ENCODE measurements around the gene WDFY3.
"Not testable (repeated sequence)": the region's sequence is repeated elsewhere in the genome, so short reads cannot be mapped to it uniquely, and the experiment has no call there.

Gene WDFY3

DNA sequence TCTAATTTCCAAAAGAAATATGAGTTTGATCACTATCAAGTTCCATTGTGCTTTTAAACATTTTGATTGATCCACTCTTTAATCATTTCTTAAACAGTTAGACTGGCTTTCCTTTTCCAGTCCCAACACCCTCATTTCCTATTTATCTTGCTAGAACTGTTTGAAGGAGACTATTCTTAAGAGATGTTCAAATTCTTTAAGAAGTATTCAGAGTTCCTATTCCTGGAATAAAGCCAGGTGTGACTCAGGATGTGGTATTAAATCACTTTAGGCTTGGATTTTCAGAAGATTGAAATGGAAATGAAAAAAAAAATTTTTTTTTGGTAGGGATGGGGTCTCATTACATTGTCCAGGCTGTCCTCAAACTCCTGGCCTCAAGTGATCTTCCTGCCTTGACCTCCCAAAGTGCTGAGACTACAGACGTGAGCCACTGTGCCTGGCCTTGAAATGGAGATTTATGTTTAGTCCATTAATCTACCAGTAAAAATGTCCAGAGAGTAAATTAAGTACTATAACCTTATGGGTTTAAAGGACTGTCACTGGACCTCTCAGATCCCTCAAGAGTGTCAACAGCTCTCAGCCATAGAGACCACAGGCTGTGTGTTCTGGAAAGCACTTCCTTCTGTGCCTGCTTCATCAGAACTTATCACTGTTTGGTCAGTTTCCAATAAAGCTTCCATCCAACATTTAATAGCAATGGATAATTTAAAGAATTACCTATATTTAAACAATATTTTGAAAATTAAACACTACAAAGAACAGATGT, 292.8 kb downstream of the WDFY3 start:
- DNase-seq (ENCODE audit: low spot score), result peak; percentile 72

DNA sequence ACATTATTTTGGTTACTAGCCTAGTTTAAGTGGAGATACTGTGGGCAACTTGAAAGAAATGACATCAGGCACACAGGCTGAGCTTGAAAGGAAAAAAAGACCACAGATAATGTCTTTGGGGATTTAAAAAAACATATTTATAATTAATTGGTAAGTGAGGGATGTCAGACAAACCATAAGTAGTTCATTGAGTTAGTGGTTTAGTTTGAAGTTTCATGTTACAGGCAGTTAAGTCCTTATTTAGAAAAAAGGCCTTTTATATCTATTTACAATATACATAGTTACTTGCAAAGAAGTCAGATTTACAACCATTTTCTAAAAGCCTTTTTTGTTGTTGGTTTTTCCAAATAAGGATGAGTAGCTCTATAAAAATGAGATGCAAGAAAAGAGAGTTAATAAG, 294.3 kb downstream of the WDFY3 start:
- no peak for DNase-seq (ENCODE audit: low spot score)

DNA sequence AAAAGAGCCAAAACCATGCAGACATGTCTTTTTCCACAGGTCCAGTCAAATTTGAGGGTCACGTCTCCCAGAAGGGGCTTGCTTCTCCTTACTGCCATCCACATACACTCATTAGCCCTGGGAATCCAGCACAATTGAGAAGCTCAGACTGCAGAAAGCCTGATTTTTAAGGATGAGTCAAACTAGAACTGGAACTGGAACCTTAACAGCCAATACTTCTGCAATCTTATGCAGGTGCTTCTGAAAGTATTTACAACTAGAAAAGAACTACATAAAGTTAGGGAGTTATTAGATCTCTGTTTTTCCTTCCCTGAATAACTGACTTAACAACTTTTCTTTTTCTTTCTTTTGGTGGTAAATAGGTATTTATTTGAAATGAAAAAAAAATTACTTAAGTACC, 297.3 kb downstream of the WDFY3 start:
- DNase-seq (ENCODE audit: low spot score), result no peak

DNA sequence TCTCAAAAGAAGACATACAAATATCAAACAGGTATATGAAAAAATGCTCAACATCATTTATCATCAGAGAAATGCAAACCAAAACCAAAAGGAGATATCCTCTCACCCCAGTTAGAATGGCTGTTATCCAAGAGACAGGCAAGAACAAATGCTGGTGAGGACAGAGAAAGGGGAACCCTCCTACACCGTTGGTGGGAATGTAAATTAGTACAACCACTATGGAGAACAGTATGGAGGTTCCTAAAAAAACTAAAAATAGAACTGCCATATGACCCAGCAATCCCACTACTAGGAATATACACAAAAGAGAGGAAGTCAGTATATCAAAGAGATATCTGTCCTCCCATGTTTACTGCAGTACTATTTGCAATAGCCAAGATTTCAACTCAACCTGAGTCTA, 300.1 kb downstream of the WDFY3 start:
- DNase-seq (ENCODE audit: low spot score), result no peak

DNA sequence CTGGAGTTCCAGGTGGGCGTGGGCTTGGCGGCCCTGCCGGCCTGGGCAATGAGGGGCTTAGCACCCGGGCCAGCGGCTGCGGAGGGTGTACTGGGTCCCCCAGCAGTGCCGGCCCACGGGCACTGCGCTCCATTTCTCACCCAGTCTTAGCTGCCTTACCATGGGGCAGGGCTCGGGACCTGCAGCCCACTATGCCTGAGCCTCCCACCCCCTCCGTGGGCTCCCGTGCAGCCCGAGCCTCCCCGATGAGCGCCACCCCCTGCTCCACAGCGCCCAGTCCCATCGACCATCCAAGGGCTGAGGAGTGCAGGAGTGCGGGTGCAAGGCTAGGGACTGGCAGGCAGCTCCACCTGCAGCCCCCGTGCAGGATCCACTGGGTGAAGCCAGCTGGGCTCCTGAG, 301.7 kb downstream of the WDFY3 start:
- not testable (repeated sequence) for DNase-seq (ENCODE audit: low spot score)

DNA sequence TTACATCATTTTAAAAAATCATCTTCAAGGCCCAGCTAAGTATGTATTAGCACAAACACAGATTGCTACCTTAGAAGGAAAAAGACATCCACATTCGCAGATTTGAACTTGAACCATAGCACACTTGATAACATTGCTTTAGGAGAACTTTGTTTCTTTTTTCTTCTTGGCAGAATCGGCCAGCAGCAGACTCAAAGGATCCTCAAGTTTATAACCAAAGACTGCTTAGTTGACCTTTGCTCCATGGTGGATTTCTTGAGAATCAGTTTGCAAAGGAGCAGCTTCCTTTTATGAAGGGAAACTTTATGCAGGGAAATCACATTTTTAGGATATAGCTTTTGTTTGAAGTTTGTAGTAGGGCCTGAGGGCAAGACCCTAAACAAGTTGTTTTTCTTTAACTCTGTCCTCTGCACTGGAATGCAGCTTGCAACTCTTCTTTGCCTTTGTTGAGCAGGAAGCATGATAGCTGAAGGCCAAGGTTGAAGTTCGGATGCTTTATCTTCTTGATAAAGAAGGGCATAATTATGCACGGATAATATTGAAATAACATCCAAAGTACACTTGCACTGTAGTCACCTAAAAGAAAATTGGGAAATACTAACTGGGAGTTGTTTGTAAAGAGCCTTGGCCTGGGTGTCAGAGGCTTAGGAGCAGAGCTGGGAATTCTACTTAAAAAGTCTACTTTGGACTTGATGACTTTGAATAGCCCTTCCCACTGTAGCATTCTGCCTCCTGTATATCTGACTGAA, 305.1 kb downstream of the WDFY3 start:
- no peak for DNase-seq (ENCODE audit: low spot score)

DNA sequence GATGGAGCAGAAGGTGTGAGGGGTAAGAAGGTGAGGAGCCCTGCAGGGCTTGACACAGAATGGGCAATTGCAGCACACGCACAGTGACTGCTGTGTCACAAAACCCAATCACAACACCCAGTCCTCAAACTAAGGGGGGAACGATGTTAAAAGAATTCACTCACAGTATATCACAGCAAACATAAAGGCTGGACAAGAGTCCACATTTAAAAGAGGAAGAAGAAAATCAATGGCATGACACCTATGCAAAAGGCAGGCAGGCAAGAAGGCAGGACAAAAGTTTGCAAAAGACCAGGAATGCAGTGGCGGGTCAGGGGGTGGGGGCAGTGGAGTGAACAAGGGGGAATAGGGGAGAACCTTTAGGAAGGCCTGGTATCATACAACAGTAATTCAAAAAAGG, 305.9 kb downstream of the WDFY3 start:
- no peak for DNase-seq (ENCODE audit: low spot score)

DNA sequence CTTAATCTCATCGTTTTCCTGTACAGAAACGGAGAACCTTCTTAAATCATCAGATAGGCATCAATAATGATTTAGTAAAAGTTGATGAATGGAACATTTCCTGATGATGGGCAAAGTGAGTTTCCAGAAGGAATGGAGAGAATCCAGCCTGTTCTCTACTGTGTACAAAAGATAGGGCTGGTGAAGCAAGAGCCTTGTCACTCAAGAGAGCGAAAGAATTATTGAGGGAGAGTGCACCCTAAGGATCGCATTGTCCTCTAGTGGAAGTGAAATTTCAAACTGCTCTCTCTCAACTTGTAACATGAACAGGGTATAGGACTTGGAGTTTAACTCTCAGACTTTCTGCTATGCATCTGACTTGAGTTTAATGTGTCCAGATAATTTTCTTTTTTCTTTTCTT, 314.0 kb downstream of the WDFY3 start:
- no peak for DNase-seq (ENCODE audit: low spot score)

DNA sequence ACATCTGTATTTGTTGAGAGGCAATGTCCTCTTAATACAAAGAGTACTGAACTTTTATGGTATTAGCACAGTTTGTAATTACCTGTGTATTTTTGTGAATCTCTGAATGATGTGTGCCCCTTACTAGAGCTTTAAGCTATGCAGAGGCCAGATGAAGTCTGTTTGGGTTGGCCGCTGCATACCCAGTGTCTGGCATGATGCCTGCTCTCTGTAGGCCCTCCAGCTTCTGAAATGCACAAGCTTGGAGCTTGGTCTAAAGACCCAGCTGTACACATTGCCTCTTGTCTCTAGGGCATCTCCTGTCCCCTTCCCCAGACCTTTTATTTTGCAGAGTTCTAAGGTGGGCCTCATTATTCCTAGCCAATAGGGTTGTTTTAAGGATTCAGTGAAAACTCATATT, 315.0 kb downstream of the WDFY3 start:
- DNase-seq (ENCODE audit: low spot score), result no peak

DNA sequence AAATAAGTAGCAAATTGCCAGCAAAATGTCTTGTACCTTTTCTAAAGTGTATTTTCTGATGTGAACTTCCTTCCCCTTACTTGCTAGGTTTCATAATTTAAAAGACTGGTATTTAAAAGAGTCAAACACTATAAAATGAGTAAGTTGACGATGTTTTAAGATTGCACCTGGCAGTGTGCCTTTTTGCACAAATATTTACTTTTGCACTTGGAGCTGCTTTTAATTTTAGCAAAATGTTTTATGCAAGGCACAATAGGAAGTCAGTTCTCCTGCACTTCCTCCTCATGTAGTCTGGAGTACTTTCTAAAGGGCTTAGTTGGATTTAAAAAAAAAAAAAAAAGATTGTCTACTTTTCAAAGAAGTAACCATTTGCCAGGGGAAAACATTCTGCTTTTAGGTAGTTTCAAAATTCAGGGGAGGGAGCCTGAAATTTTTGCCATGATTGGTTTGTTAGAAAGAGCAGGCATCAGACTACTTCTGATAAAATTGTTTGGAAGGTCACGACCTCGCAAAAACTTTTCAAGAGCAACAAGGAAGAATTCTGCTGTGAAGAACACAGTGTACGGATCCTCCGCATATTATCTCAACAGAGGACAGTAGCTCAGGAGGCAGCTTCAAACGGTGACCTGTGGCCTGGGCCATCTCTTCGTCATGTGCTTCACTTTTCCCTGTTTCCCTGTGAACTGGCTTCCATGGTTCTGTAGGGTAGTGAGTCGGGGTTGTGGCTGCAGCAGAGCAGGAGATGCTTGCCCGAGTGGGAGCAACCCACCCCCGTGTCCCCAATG, 317.4 kb downstream of the WDFY3 start:
- no peak for DNase-seq (ENCODE audit: low spot score)

DNA sequence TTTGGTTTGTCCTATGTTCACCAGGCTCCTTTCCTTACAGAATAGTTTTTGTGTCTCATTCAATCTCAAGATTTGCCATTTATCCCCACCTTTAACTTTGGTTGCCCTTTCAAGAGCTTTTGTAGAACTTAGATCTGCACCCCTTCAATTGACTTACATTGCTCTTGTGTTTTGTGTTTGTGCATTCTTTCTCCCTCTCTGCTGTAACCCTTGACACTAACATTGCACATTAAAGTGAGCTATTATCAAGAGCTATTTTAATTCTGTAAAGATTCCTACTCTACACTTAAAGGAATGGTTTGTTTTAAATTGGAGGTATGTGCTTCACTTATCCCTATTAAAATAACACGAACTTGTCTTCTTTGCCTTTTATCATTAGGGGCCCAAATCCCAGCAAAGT, 318.3 kb downstream of the WDFY3 start:
- no peak for DNase-seq (ENCODE audit: low spot score)

DNA sequence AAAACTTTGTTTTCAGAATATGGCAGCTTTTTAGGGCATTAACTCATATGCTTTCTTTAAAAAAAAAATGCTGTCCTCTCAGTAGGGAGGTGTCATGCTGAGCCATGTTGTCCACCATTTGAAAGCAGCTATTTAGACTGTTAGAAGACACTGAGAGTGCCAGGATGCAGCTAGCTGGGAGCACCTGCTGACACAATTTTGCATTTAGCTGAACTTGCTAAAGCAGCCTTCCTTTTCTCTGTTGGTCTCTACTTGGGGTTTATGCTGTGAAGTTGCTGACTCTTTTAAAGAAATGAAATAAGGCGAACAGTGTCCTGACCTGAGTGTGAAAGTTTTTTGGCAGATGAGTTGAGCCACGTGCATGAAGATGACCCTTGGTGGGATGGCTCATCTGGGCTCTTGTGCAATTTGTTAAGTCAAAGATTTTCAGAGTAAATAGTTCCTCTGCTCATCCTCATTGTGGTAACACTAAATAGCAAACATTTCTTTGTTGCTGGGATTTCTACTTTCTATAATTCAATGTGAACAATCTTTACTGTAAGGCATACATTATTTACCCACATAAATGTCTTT, 319.1 kb downstream of the WDFY3 start:
- no peak for DNase-seq (ENCODE audit: low spot score)

DNA sequence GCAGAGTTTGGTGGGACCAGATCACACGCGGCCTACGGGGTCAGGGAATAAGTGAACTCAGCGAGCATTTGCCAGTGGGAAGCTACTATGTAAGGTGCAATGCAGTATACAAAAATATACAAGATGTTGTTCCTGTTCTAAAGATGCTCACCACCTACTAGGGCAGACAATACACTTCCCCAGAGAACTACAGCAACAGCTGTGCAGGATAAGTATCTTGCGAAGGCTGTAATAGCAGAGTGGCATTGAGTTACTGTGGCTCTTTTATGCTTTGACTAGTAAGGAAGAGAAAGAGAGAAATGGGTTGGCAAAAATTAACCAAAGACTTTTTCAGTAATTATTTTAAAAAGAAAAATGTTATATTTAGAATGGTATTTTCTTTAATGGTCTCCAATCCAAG, 322.4 kb downstream of the WDFY3 start:
- no peak for DNase-seq (ENCODE audit: low spot score)

DNA sequence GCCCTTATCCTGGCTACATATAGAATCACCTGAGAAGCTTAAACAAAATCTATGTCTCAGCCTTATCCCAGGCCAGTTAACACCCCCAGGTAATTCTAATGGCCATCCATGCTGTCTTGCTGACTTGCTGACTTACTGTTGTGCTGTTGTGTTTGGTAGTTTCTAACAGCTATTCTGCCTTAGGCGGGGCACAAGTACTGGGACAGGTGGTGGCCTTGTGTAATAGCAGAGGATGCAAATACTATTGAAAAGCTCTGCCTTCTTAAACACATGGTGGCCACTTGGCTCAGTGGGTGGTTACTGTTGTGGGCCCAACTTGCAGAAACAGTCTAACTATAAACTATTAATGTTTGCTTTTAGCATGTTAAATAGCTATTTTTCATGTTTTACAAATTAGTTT, 327.3 kb downstream of the WDFY3 start:
- no peak for DNase-seq (ENCODE audit: low spot score)

DNA sequence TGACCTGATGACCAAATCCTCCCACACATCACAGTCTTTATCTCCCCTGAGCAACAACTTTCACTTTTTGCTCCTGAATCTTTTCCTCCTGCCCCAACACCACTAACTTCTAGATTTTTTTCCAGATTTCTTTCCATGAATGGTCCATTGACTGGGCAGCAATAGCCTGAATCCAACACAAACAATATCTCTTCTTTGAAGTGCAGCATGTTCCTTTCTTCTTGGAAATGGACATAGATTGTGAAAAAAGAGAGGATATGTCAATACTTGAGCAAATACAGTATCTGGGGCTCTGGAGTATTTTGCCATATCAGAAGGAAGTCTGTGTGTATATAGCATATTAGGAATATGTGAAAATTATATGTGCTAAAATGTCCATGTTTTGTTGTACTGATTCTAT, 328.4 kb downstream of the WDFY3 start:
- no peak for DNase-seq (ENCODE audit: low spot score)

DNA sequence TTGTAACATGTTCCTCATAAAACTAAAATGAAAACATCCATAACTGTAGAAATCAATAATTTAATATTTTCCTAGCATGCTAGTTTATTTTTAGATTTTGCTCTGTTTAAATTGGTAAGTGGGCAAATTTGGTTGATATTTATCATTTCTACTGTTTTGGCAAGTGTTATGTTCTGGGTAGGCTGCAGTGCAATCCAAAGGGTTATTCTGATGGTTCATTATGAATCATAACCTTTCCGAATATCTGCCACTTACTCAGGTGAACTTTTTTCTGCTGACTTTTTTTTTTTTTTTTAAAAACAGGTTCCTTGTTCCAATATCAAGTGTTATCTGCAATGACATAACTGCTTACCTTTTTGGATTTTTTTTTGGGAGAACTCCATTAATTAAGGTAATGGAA, 331.5 kb downstream of the WDFY3 start:
- no peak for DNase-seq (ENCODE audit: low spot score)

DNA sequence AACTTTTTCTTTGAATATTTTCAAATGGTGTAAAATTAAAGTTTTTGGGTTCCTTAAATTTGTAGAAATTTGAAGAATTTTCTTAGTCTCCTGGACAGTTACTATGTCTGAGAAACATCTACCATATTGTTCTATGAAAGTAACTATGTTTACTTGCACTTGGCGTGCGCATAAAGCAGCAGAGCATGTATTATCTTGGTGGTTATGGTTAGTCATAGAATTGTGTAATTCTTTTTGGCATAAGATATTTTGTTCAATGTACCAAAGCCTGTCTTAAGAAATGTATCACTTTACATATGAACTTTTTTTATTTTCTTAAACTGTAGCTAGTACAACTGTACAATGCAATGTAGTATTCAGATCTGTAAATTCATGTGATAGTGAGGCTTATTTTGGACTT, 334.4 kb downstream of the WDFY3 start:
- DNase-seq (ENCODE audit: low spot score), result no peak

DNA sequence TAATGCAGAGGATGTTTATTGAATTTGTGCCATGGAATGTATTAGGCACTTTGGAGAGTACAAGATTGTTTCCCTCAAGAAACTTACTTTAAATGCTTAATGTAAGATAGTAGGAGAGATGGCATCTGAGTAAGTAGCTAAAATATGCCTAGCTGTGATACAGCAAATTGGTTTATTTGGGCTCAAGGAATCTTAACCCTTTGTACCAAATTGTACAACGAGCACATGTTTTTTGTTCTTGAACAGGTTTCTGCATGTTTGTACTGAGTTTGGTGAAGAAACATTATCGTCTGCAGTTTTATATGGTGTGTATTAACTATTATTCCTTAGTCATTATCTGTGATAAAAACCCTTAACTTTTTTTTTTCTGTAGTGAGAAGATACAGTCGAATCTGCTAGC, 334.9 kb downstream of the WDFY3 start:
- no peak for DNase-seq (ENCODE audit: low spot score)

DNA sequence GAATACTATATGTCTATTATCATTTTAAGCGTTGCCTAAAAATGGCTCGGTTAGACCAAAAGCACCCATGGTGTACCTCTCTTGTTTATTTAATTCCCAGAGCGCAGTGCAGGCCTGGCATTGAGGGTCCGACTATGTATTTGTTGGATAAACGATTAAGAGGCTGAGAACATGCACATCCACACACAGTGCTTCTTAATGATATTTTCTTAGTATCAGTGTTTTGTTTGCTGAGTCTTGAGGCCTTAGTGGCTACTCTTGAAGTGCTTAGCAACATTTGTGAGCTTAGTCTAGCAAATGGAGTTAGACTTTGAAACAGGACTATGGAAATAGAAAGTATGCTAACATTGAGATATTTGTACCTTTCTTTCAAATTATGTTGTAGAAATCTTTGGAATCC, 339.8 kb downstream of the WDFY3 start:
- DNase-seq (ENCODE audit: low spot score), result no peak

DNA sequence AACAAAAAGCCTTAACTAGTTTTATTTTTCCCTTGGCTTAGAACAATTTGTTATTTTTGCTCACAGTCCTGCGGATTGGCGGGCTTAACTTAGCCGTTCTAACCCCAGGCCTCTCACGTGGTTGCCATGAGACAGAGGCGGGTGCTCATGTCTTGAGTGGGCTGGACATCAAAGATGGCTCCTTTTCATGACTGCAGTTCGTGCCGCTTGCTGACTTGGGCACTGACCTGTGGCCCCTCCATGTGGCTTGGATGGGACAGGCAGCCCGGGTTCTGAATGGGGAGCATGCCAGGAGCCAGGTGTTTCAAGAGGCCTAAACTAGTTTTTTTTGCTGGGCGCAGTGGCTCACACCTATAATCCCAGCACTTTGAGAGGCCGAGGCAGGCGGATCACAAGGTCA, 342.8 kb downstream of the WDFY3 start:
- no peak for DNase-seq (ENCODE audit: low spot score)

DNA sequence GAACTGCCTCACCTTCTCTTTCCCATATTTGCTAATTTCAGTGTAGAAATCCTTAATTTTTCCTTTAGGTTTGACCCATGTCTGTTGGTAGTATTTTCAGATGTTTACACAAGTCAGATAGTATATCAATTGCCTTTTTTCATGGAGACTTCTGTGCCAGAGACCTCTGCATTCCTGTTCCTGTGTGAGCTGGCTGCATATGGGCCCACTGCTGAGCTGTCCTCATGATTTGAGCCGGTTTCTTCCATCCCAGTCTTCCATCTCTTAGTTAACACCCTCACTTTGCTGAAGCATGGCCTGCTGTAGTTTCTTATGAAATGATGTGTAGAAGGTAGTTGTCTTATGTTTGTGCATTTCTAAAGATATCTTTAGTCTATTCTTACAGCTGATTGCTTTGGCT, 343.5 kb downstream of the WDFY3 start:
- DNase-seq (ENCODE audit: low spot score), result no peak

All from AG08396 (cell line).